GM21529 (cell line): Measurements from ENCODE around the gene TMEM132D.

Experiments used
- ATAC-seq: cut with Tn5 transposase; IDR thresholded peaks from one replicate; pipeline ENCODE4 v1.9.1; 2021; ENCODE audit not compliant: unreplicated experiment

TMEM132D gene

DNA sequence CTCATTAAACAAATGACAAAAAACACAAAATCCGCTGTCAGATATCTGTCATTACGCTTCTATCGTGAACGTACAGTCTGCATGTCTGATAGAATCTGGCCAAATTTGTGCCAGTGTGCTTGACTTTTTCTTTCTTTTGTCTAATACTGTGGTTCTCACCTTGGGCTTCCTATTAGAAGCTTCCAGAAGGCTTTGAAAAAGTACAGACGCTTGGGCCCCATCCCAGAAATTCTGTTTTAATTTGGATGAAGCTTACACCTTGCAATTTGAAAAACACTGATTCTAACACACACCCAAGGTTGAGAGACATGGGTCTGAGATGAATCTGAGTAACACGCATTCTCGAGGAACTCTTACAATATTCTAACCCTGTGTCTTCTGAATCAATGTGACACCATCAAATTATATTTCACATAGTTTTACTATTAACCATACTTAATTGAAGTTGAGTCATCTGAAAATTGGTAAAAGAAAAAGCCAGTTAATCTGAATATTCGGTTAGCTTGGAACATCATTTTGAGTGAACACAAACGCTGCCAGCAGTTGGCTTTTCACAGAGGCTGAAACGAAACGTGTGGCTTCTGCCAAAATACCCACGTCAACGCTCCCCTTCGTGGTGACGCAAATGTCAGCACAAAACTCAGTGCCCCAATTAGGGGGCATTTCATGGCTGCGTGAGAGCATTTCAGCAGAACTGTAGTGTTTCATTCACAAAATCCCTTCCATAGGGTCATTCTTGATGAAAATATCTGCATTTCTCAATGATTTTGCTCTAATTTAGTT is 420.5 kb downstream of the TMEM132D start:
- no peak for ATAC-seq

DNA sequence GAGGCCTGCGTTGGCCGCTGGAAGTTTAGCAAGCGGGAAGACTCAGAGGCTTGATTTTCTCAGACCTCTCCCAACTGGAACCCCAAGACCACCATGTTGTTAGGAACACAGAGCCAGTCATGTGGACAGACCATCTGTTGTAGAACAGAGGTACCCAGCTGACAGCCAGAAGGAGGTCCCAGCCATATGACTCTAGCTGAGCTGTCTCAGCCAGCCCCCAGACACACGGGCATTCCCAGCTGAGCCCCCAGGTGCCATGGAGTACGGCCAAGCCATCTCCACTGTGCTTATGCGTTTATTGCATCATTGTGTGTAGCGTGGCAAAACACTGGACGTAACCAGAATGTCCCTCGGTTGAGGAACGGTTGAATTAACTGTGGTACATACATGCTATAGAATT is 421.9 kb downstream of the TMEM132D start:
- no peak for ATAC-seq

DNA sequence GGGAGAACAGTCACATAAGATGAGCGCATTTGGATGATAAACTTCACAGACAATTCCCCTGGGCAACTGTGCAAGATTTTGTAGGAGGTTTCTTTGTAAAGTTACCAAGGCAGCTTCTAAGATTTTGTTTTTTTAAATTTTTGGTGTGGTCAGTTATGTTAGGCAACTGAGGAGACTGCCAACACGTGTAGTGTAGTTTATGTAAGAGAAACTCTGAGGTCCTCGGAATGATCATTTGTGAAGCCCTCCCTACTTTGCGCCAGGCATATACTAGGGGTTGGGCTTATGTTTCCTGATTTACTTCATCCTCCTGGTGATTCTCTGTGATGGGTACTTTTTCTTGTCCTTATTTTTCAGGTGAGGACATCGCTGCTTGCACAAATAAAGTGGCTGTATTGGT is 433.6 kb downstream of the TMEM132D start:
- no peak for ATAC-seq

DNA sequence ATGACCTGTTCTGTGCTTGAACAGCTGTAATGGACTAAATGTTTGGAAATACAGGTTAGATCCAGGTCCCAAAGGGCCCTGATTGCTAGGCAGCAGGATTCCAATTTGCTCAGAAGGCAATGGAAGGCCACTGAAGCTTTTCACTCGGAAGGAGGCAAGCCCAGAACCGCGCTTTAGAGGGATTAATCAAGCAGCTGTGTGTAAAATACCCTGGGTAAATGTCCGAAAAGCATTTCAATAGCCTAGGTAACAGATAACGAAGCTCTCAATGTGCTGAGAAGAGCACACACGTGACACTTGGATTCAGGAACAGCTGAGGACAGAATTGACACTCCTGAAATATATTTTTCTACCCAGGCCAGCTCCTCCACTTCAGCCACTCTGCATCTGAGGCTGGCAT is 436.1 kb downstream of the TMEM132D start:
- ATAC-seq: no peak

DNA sequence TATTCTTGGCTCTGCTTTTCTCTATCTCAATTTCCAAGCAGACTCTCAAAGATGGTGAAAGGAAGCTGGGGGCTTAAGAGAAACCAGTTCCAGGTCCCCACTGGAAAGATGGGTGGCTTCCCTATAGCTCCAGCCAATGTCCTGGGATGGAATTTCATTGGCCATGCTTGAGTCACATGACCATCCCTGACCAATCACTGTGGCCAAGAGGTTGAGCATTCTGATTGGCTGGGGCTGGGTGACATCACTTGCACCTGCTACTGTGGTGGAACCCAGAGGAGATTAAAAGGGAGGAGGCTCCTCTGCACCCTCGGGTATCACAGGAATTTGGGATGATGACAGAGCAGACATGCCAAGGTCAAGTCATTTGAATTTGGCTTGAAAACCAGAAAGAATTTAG is 436.5 kb downstream of the TMEM132D start:
- ATAC-seq: no peak

DNA sequence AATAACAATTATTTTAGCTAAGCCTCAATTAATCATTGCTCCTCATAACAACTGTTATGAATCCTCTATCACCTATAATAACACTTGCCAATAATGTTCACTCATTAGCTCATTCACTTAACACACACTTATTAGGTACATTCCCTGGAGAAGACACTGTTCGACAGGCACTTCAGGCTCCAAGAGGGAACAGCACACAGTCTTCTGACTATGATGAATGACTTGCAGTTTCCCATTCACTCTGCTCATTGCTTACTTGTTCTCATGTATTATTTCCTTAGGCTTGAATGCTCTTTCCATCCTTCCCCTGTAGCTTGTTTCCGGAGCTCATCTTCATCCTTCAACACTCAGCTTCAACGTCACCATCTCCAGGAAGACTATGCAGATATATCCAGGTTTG is 437.3 kb downstream of the TMEM132D start:
- ATAC-seq: no peak

DNA sequence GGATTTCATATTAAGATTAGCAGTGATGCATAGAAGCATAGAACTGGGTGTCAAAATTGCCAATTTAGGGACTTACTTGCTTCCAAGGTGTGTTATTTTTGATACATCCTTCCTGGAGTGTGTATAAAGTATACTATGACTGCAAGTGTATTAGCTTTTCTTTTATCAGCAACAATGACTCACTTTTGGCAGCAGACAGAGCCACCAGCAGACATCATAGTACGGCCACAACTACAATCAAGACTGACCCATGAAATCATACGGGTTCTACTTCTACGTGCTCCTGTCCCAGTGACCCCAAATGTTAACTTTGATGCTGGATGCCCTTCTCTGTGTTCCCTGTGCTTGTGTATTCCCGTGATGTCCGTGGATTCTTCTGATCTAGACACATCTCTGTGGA is 443.9 kb downstream of the TMEM132D start:
- ATAC-seq: no peak

DNA sequence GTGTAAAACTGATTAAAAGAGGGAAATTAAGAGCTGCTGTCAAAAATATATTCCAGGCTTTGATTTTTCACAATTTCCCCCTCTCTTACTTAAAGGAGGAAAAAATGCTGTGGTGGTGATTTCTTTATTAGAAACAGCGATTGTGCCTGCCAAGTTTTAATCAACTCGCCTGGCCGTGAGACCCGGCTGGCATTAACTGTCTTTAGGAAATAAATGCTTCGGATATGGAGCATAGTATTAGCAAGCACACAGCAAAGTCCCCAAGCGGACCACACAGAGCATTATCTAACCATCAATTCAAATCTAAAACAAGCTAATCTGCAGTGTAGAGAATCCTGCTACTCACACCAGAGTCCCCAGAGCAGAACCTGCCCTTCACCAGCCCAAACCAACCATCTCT is 457.1 kb downstream of the TMEM132D start:
- ATAC-seq: no peak

DNA sequence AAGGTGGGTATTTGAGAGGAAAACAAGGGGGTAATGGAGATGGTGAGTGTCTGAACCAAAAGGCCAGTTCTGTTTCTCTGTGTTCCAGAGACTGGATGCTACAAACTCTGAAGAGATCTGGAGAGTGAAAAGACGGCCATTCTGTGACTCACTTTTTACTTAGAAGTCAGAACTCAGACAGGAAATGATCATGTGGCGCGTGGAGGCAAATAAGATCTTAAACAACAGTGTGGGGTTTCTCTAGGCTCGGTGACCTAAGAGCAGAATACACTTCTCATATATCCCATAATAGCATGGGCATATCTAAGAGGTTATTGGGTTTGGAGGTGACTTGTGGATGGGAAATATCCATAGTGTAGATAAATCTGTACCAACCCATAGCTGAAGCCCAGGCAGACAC is 463.5 kb downstream of the TMEM132D start:
- no peak for ATAC-seq

DNA sequence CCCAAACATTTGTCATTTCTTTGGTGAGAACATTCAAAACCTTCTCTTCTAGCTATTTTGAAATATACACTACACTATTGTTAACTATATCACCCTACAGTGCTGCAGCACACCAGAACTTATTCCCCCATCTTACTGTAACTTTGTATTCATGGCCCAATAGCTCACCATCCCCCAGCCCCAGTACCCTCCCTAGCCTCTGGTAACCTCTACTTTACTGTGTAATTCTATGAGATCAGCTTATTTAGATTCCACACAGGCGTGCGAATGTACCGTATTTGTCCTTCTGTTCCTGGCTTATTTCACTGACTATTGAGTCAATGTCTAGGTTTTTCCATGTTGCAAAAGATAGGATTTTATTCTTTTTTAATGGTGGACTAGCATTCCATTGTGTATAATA is 469.0 kb downstream of the TMEM132D start:
- ATAC-seq: no peak

DNA sequence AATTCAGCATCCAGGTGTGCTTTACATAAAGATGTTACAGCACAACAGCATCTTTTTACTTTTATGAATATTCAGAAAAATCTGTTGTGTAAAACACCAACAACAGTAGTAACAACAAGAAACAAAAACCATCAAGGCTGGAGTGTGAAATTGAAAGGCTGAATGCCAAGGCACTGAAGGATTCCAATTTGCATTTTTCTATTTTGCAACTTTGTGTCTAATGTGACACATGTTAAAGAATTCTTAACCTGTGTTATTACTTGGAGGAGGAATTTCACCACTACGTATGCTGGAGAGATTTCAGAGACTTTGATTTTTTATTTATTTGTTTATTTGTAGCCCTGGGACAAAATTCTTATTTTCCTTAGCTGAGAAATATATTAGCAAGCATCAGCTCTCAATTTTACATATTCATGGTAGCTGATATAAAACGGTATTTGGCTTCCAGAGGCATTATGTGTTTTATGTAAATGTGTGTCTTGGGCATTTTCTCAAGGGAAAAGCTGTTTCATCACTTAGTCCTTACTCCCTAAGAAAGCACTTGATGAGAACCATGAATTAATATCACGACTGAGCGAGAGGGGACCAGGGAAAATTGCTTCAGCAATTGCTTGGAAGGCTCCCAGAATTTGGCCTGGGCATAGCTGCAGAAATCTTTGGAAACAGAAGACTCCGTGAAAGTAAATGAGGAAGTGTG is 475.4 kb downstream of the TMEM132D start:
- ATAC-seq: no peak

DNA sequence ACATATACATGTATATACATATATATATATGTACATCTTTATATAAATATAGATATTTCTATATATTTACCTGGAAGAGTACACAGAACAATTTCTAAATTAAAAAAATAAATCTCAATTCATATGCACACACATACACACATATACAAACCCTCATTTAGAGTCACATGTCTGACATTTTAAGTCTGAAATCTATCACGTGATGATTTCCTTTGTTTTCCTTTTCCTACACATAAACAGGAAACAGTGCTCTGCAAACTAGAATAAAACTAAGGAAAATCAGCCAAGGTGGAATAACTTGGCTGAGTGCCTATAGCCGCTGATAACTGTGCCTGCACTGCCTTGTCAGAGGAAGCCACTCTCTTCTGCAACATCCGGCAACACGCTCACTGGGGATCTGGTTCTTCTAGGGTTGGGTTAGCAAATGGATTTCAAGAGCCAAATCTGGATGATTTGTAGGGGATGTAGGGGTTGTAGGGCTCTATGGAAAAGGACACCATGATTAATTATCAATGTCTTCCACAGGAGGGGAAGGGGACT is 480.7 kb downstream of the TMEM132D start:
- ATAC-seq: no peak

DNA sequence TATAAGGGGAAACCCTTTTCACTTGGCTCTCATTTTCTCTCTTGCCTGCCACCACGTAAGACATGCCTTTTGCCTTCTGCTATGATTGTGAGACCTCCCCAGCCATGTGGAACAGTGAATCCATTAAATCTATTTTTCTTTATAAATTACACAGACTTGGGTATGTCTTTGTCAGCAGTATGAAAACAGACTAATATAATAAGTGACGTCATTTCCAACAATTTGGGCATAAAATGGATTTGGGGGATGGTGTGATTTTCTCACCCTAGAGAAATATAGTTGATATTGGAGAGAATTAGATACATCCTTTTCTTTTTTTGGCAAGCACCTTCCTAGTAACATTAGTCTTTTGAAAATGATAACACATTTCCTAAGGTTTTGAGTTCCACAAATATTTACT is 490.5 kb downstream of the TMEM132D start:
- ATAC-seq: no peak

DNA sequence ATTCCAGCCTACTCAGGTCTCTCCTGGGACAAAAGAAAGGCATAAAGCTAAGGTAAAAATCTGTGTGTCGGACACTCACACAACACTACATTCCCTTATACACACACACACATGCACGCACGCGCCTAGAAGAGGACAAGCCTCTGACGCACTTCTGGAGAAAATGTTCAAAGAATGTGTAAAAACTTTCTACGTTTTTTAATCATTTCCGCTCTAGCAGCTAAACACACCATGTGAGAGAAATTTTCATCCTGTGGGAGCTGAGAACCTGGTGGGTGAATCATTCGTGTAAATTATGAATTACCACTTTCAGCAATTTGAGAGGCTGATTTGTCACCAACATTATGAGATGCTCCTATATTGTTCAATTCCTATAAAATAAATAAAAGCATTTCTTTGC is 494.5 kb downstream of the TMEM132D start:
- no peak for ATAC-seq

DNA sequence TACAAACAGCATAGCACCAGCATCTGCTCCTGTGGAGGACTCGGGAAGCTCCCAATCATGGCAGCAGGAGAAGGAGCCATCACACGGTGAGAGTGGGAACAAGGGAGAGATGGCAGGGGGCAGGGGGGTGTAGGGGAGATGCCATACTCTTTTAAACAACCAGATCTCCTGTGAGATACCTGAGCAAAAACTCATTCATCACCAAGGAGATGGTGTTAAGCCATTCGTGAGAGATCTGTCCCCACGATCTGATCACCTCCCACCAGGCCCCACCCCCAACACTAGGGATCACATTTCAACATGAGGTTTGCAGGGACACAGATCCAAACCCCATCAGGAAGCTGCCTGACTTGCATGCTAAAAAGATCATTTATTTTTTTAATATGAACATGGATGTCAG is 499.3 kb downstream of the TMEM132D start:
- no peak for ATAC-seq

DNA sequence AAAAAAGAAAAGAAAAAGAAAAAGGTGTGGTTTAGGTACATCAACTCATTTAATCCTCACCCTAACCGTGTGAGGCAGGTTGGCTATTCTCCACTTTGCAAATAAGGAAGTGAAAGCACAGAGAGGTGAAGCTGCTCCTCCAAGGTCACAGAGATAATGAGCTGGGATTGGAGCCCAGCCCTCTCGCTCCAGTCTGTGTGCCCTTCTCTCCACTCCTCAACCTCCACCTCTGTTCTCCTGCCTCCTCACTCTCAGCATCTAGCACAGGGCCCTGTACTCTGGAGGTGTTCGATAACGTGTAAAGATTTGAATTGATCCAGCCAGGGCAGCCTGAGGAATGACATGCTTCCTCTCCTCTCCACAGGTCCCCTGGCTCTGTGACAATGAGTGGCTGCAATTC is 502.3 kb downstream of the TMEM132D start:
- ATAC-seq: no peak

DNA sequence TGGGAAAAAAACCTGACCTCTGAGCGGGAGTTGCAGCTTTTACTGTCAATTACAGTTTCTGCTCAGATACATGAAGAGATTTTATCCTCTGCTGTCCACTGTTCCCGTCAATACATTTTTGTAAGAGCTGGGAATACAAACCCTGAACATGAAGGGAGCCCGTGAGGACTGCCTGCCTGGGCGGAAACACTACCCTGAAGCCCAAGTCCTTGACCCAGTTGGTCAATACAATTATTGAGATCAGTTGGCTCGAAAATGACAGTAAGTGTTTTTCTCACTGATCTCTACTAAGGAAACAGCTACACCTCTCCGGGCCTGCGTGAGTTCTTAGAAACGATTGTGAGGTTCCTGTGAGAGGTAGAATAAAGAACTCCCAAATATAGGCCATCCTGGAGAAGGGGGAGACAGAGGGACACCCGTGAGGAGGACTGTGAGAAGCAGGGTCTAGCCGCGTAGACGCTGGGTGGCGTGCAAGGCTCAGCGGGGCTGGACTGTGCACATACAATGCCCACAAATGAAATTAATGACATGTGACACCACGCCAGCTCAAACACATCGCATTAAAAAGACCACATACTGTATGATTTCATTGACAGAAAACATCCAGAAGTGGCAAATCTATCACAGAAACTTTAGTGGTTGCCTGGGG is 509.5 kb downstream of the TMEM132D start:
- ATAC-seq: no peak

DNA sequence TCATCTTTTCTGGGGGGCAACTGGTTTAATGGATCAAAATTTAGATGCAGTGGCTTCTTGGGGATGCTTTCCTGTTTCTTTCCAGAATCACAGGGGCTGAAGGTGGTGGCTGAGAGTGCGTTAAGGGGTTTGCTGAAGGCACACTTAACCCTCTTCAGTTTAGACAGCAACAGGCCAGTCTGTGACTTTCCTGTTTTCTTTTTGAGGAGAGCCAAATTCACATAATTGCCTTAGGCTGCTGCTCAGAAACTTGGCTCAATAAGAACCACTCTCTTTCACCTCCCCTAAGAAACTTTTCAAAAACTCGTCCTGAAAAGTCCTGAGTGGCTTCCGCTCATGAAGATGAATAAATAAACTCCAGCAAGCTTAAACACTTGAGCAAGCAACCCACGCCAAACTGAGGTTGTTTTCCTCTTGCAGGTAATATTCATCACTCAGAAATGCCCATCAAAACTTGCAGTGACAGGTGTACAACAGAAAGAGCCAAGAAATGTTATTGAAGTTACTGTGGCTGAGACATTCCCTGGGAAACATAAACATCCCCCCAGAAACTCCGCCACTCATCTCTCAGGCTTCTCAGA is 510.4 kb downstream of the TMEM132D start:
- ATAC-seq: no peak

DNA sequence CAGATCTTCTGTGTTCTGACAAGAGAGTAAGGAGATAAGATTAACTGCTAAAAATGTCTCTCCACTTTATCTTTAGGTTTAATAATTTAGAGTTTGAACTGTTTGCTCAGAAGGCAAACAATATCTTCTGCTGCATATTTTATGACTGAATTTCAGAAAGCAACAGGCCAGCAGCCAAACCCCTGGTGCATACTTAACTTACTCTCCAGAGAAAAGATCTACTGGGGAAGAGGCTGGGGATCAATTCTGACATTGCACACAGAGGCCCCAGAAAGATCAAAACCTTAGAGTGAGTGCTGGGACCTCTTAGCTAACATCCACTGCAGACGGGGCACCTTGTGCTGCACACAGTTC is 518.2 kb downstream of the TMEM132D start:
- no peak for ATAC-seq

DNA sequence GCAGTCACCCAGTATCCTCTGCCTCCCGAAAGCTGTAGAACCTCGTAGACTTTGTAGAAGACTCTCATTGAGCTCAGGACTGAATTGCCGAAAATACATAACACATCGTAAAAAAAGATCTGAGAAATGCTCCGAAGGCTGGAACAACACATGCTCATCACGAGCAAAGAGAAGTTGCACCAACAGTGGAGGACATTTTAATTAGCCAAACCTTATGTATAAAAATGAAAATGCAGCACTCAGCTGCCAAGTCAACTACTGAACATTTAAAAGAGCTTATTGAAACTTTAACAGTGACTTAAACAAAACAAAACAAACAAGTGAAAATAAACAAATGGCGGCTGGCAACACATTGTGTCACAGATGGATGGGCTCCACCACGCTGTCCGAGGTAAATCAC is 519.9 kb downstream of the TMEM132D start:
- no peak for ATAC-seq

DNA sequence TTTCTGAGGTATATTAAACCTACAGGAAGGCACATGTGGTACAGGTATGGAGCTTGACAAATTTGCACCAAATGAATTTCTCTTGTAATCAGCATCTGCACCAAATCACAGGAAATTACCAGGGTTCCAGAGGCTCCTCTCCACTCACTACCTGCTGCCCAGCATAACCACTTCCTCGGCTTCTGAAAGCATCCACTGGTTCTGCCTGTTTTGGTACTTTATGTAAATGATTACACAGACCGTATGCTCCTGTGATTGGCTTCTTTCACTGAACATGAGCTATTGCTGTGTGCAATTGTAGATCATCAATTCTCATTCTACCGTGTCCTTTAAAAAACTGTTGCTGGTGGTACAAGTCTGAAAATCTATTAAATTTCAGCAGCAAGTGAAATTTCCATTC is 522.1 kb downstream of the TMEM132D start:
- ATAC-seq: no peak
